ENCODE results near the gene BRD1. TPM values are rescaled to one million over a fixed set of nuclear protein-coding genes. Genes with fewer than 3 reads are reported as not detected.

BRD1 gene
- total and polyA plus RNA-seq, 2 experiments from 2014 or later: 12.3 to 33.8 TPM

- Histone ChIP-seq H3K4me3 (no peak overlapping the region), H4K20me1 (replicated peaks; ENCODE audit: insufficient read depth) (no peaks in the 10 kb centered on the region), H2AFZ (no peak overlapping the region), H3K79me2 (replicated peaks; ENCODE audit: insufficient read depth) (no peaks in the 10 kb centered on the region), H3K36me3 (ENCODE audit: insufficient read depth) (0 out of 2 replicates have a peak, but pooled peaks cover 6% of the 10 kb centered on the region), H3K27me3 (ENCODE audit: insufficient read depth) (no peaks in the 10 kb centered on the region), H3F3A (replicated peaks; ENCODE audit: low read depth) (no peaks in the 10 kb centered on the region), H3K27ac (ENCODE audit: low read depth) (no peak overlapping the region), H3K9me2 (ENCODE audit: insufficient read depth) (no peaks in the 10 kb centered on the region), H3K4me1 (ENCODE audit: insufficient read depth) (no peaks in the 10 kb centered on the region), H3K4me2 (no peak overlapping the region)
- ATAC-seq (no peak), DNase-seq (ENCODE audit: low spot score) (no peak)
- Mint-ChIP-seq H3K36me3 (ENCODE audit: low read depth) (peaks cover 5% of the 10 kb centered on the region), H3K4me3 (no peak overlapping the region), H3K27ac (no peak overlapping the region), H3K27me3 (ENCODE audit: insufficient read depth, low read depth, poor library complexity) (peaks cover 2% of the 10 kb centered on the region), H3K9me3 (peaks cover 48% of the 10 kb centered on the region), H3K4me1 (no peaks in the 10 kb centered on the region)
- no peak for TF ChIP-seq JUNB (IDR thresholded peaks at IDR 0.05; ENCODE audit: unreplicated experiment)
- TF ChIP-seq ZNF114 (CRISPR knock-in tag; IDR thresholded peaks at IDR 0.05): no peak
- TF ChIP-seq CTCF (conservative IDR thresholded peaks at IDR 0.05; ENCODE audit: low read depth in 2 of 2): no peak
- TF ChIP-seq REST (IDR thresholded peaks at IDR 0.05; ENCODE audit: unreplicated experiment): no peak
- no peak for TF ChIP-seq EZH2 (IDR thresholded peaks at IDR 0.05; ENCODE audit: low read depth, unreplicated experiment)
- TF ChIP-seq ZNF331 (CRISPR knock-in tag; IDR thresholded peaks at IDR 0.05; ENCODE audit: low read depth): no peak
- no peak for TF ChIP-seq ETS1 (IDR thresholded peaks at IDR 0.05)
- no peak for TF ChIP-seq NANOG (IDR thresholded peaks at IDR 0.05; ENCODE audit: borderline replicate concordance)
- TF ChIP-seq ZNF462 (CRISPR knock-in tag; IDR thresholded peaks at IDR 0.05): no peak
- no peak for TF ChIP-seq POLR2AphosphoS5 (IDR thresholded peaks at IDR 0.05; ENCODE audit: low read depth)
- no peak for TF ChIP-seq CREB1 (CRISPR knock-in tag; IDR thresholded peaks at IDR 0.05; ENCODE audit: low read depth)
- no peak for TF ChIP-seq STAT1 (IDR thresholded peaks at IDR 0.05; ENCODE audit: unreplicated experiment)
- TF ChIP-seq EZH2phosphoT487 (IDR thresholded peaks at IDR 0.05; ENCODE audit: unreplicated experiment): no peak
Observed at GRCh38 chr22:49748514-49748913, 79.2 kb downstream of the BRD1 start.

Measured in GM23338 (cell line).